ENCODE data around the gene PAM. TPM values are rescaled to one million over a fixed set of nuclear protein-coding genes. Genes with fewer than 3 reads are reported as not detected.

PAM gene
- 19.5 to 31.3 TPM (median 22.7 TPM) in 5 replicates for total RNA-seq (2022; extraction: Qiagen RNA extraction; ENCODE audit: low read depth)

GRCh38 chr5:102754767-102755431, at the start of gene PAM:
PAM (plus strand) TSS chr5:102755305; CDS start chr5:102866196, 110,891 bp downstream.

